GM12878 (cell line): ENCODE measurements around the gene DQX1. TPM values are rescaled to one million over a fixed set of nuclear protein-coding genes. Genes with fewer than 3 reads are reported as not detected.
A peak's percentile ranks its signal among the peaks of the same experiment; 100 is the strongest.

Experiments
- BRCA1 ChIP-seq: IDR thresholded peaks from 2 replicates; pipeline ENCODE4 v1.6.1; 2011; ENCODE audit warnings: low read depth, low read length, improper control_type of control experiment
- CHD1 ChIP-seq: IDR thresholded peaks from 2 replicates; pipeline ENCODE4 v1.6.1; 2012; ENCODE audit warnings: low read depth, low read length, improper control_type of control experiment
- E4F1 ChIP-seq: fragments of 450-650 bp; IDR thresholded peaks from 2 replicates; pipeline ENCODE4 v1.6.1; 2018; ENCODE audit warnings: borderline replicate concordance, mild to moderate bottlenecking; ENCODE audit not compliant: partially characterized antibody
- HSF1 ChIP-seq: fragments of 150-350 bp; IDR thresholded peaks from 2 replicates; pipeline ENCODE4 v1.6.1; 2014; ENCODE audit warnings: mild to moderate bottlenecking, low read depth, low read length
- IRF3 ChIP-seq: fragments of 450-650 bp; IDR thresholded peaks from 2 replicates; pipeline ENCODE4 v1.6.1; 2014; ENCODE audit warnings: mild to moderate bottlenecking
- IRF5 ChIP-seq: fragments of 450-650 bp; IDR thresholded peaks from 2 replicates; pipeline ENCODE4 v1.6.1; 2017; ENCODE audit warnings: borderline replicate concordance
- JUND ChIP-seq: IDR thresholded peaks from 2 replicates; pipeline ENCODE4 v1.6.1; 2012; ENCODE audit warnings: low read depth, mild to moderate bottlenecking, low read length, improper control_type of control experiment, moderate library complexity
- NBN ChIP-seq: fragments of 450-650 bp; IDR thresholded peaks from 2 replicates; pipeline ENCODE4 v1.6.1; 2016
- POLR2AphosphoS5 ChIP-seq: IDR thresholded peaks from 2 replicates; pipeline ENCODE4 v1.6.1; 2011; ENCODE audit warnings: mild to moderate bottlenecking, low read length, inconsistent platforms
- POU2F2 ChIP-seq: IDR thresholded peaks from 3 replicates; pipeline ENCODE4 v1.6.1; 2011; ENCODE audit warnings: low read depth, mild to moderate bottlenecking, low read length, borderline replicate concordance
- PRDM15 ChIP-seq: fragments of 450-650 bp; formaldehyde crosslinking; IDR thresholded peaks from 2 replicates; pipeline ENCODE4 v1.4.0; 2020; ENCODE audit warnings: mild to moderate bottlenecking, moderate library complexity
- RAD51 ChIP-seq: fragments of 450-650 bp; IDR thresholded peaks from 2 replicates; pipeline ENCODE4 v1.6.1; 2016; ENCODE audit warnings: moderate library complexity, mild to moderate bottlenecking, inconsistent platforms
- SMARCA5 ChIP-seq: fragments of 450-650 bp; IDR thresholded peaks from 2 replicates; pipeline ENCODE4 v1.6.1; 2017; ENCODE audit warnings: mild to moderate bottlenecking
- SUPT20H ChIP-seq: IDR thresholded peaks from 2 replicates; pipeline ENCODE4 v1.6.1; 2011; ENCODE audit warnings: low read depth, mild to moderate bottlenecking, low read length, moderate library complexity, borderline replicate concordance; ENCODE audit not compliant: control insufficient read depth
- YBX1 ChIP-seq: fragments of 450-650 bp; IDR thresholded peaks from 2 replicates; pipeline ENCODE4 v1.6.1; 2016; ENCODE audit warnings: antibody characterized with exemption
- ZZZ3 ChIP-seq: IDR thresholded peaks from 2 replicates; pipeline ENCODE4 v1.6.1; 2011; ENCODE audit warnings: low read depth; ENCODE audit not compliant: control insufficient read depth, insufficient read length
- polyA plus RNA-seq, 11 experiments: library from polyadenylated mRNA; depleted of rRNA in 4 of 11; unstranded in 6 of 11; stranded (reverse) in 5 of 11; fragments of >200 nt; fragmentation: Nextera tagmentation in 4 of 11; fragmentation: Illumina TruSeq in 1 of 11; extraction: Ambion mirVana in 4 of 11; extraction: Trizol in 1 of 11; gene quantifications; 1 replicate in 1 of 11; 2 replicates in 10 of 11; pipeline versions ENCODE4 v1.2.1 to v1.2.3, GENCODE V29; 2011 to 2016; ENCODE audit warnings: inconsistent platforms in 2 of 11, missing spikeins in 2 of 11, low read depth in 1 of 11
- total RNA-seq, 4 experiments: library from RNA; depleted of rRNA in 3 of 4; stranded (reverse); fragments of >200 nt in 3 of 4; fragmentation: Illumina TruSeq in 1 of 4; extraction: Trizol in 1 of 4; gene quantifications; 2 replicates each; pipeline versions ENCODE4 v1.2.1 to v1.2.3, GENCODE V29; 2013 to 2021
- TF ChIP-seq, protein P1 (sequence below): fragments of 450-650 bp; IDR thresholded peaks from 2 replicates; pipeline ENCODE4 v1.6.1; 2017; ENCODE audit warnings: low read depth, mild to moderate bottlenecking, moderate library complexity

DQX1 gene
- total and polyA plus RNA-seq, 10 of the 15 experiments (the other 5 are each of a cell fraction or from before 2014, with no cell fraction given): 0.34 to 2.1 (median 0.86) TPM

DNA sequence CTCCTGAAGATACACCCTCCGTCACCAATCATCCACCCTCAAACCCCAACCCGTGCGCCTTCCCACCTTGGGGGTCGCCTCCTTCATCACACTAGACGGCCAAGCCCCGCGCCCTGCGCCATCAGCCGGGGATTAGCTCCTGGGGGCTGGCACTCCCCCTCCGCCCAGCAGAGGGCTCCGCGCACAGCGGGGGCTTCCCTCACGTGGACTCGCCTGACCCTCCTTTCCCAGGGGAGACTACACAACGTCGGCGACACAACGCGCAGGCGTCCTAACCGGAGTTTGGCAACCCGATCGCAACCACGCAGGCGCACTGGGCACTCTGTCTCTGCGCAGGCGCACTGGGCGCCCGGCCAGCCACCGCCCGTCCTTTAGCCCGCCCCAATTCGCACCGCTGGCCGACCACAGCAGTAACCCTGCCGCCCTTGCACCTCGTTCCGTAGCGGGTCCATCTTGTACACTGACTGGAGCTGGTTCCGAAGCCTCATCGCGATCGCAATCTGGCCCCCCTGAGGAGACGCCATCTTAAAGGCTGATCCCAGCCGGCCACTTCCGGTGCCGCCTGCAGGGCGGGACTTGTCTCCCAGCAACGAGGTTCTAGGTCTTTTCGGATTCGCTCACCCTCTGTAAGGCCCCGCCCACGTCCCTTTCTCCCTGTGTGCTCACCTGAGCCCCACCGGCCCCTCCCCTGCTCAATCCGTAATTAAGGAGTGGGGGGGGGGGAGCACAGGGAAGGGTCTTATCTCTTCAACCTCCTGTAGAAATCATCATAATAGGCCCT is 18.7 kb downstream of the DQX1 start, which contains the start of gene PCGF1 (continued):
- TF ChIP-seq, protein P1, sequence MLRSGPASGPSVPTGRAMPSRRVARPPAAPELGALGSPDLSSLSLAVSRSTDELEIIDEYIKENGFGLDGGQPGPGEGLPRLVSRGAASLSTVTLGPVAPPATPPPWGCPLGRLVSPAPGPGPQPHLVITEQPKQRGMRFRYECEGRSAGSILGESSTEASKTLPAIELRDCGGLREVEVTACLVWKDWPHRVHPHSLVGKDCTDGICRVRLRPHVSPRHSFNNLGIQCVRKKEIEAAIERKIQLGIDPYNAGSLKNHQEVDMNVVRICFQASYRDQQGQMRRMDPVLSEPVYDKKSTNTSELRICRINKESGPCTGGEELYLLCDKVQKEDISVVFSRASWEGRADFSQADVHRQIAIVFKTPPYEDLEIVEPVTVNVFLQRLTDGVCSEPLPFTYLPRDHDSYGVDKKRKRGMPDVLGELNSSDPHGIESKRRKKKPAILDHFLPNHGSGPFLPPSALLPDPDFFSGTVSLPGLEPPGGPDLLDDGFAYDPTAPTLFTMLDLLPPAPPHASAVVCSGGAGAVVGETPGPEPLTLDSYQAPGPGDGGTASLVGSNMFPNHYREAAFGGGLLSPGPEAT: 0 out of 2 replicates have a peak, but pooled peaks have one; percentile 48
- TF ChIP-seq BRCA1 (no peak), JUND (0 out of 2 replicates have a peak, but pooled peaks have one; percentile 9), NBN (peak; percentile 89; the same call in 1 of the 2 replicates), RAD51 (peak; percentile 70), POLR2AphosphoS5 (peak; percentile 91), E4F1 (peak; percentile 66), POU2F2 (peak; percentile 54; the same call in 1 of the 3 replicates), SMARCA5 (peak; percentile 84; the same call in 1 of the 2 replicates), CHD1 (no peak), IRF3 (peak; percentile 23; the same call in 1 of the 2 replicates), SUPT20H (no peak), HSF1 (no peak), YBX1 (0 out of 2 replicates have a peak, but pooled peaks have one; percentile 44), ZZZ3 (no peak), IRF5 (no peak), PRDM15 (CRISPR knock-in tag) (no peak)
